CD14-positive monocyte (primary cell): ENCODE data around the gene FAM110C. TPM values are rescaled to one million over a fixed set of nuclear protein-coding genes. Genes with fewer than 3 reads are reported as not detected.

Experiments
- DNase-seq, 3 donors: peaks; one replicate each; pipeline ENCODE4 v3.0.0-alpha.2; 2011 to 2022
- H2AFZ ChIP-seq: 2 replicates; pipeline ENCODE4 v1.6.0; 2012; ENCODE audit warnings: mild to moderate bottlenecking, low read depth, low read length, inconsistent platforms; ENCODE audit not compliant: insufficient read depth, poor library complexity, severe bottlenecking
- H3K27ac ChIP-seq, 2 donors: 1 replicate in 1 of 2; 2 replicates in 1 of 2; pipeline ENCODE4 v1.5.1; 2012 to 2013; ENCODE audit warnings: low read length in 2 of 2, control low read depth in 1 of 2, inconsistent platforms in 1 of 2, low read depth in 1 of 2, mild to moderate bottlenecking in 1 of 2
- H3K27me3 ChIP-seq, 2 donors: one replicate each; pipeline versions ENCODE4 v1.6.0 to v1.6.1; 2011 to 2013; ENCODE audit warnings: low read length in 2 of 2; ENCODE audit not compliant: control insufficient read depth in 2 of 2, insufficient read depth in 2 of 2
- H3K36me3 ChIP-seq, 2 donors: replicated peaks in 1 of 2; 1 replicate in 1 of 2; 2 replicates in 1 of 2; pipeline versions ENCODE4 v1.5.1 to v1.6.1; 2012 to 2013; ENCODE audit warnings: low read length in 2 of 2, control low read depth in 1 of 2, inconsistent platforms in 1 of 2, mild to moderate bottlenecking in 1 of 2; ENCODE audit not compliant: insufficient read depth in 2 of 2, control insufficient read depth in 1 of 2
- H3K4me1 ChIP-seq, 2 donors: 1 replicate in 1 of 2; 2 replicates in 1 of 2; pipeline versions ENCODE4 v1.5.1 to v1.6.1; 2012 to 2013; ENCODE audit warnings: low read length in 2 of 2, control low read depth in 1 of 2, inconsistent platforms in 1 of 2, mild to moderate bottlenecking in 1 of 2, moderate library complexity in 1 of 2; ENCODE audit not compliant: insufficient read depth in 2 of 2, control insufficient read depth in 1 of 2
- H3K4me2 ChIP-seq: replicated peaks from 2 replicates; pipeline ENCODE3; 2012; ENCODE audit warnings: low read length, moderate library complexity, mild to moderate bottlenecking; ENCODE audit not compliant: poor library complexity, severe bottlenecking; ENCODE audit errors: extremely low read depth
- H3K4me3 ChIP-seq, 3 experiments: fragments of 200-600 bp in 1 of 3; sonication (generic) in 1 of 3; replicated peaks in 1 of 3; 1 replicate in 2 of 3; 2 replicates in 1 of 3; pipeline ENCODE4 v1.5.1; 2011 to 2013; ENCODE audit warnings: low read length in 3 of 3, mild to moderate bottlenecking in 3 of 3, control low read depth in 2 of 3, low read depth in 2 of 3, inconsistent platforms in 1 of 3, moderate library complexity in 1 of 3
- H3K79me2 ChIP-seq: 2 replicates; pipeline ENCODE4 v1.6.0; 2012; ENCODE audit warnings: mild to moderate bottlenecking, control low read depth, inconsistent platforms, low read length, moderate library complexity; ENCODE audit not compliant: insufficient read depth
- H3K9ac ChIP-seq: 2 replicates; pipeline ENCODE4 v1.6.0; 2017; ENCODE audit warnings: low read length, mild to moderate bottlenecking; ENCODE audit not compliant: insufficient read depth, poor library complexity, severe bottlenecking
- H3K9me3 ChIP-seq, 2 donors: replicated peaks in 1 of 2; 1 replicate in 1 of 2; 2 replicates in 1 of 2; pipeline versions ENCODE4 v1.5.1 to v1.6.1; 2012 to 2013; ENCODE audit warnings: low read length in 2 of 2, control low read depth in 1 of 2; ENCODE audit not compliant: control insufficient read depth in 1 of 2, insufficient read depth in 1 of 2
- H4K20me1 ChIP-seq: 2 replicates; pipeline ENCODE4 v1.6.0; 2012; ENCODE audit warnings: mild to moderate bottlenecking, low read length, control low read depth, moderate library complexity; ENCODE audit not compliant: insufficient read depth
- H3K27ac Mint-ChIP-seq, 7 donors: one replicate each; pipeline ENCODE4 v1.8.0; 2020; ENCODE audit warnings: mild to moderate bottlenecking in 7 of 7, mixed read lengths in 7 of 7, moderate library complexity in 6 of 7, inconsistent platforms in 2 of 7
- H3K27me3 Mint-ChIP-seq, 3 donors: one replicate each; pipeline ENCODE4 v1.8.0; 2021 to 2022; ENCODE audit warnings: low read depth in 3 of 3, mild to moderate bottlenecking in 3 of 3, mixed read lengths in 3 of 3, moderate library complexity in 3 of 3, inconsistent platforms in 1 of 3
- H3K36me3 Mint-ChIP-seq, 2 donors: one replicate each; pipeline ENCODE4 v1.8.0; 2020; ENCODE audit warnings: mixed read lengths in 2 of 2, inconsistent platforms in 1 of 2, mild to moderate bottlenecking in 1 of 2
- H3K4me1 Mint-ChIP-seq: one replicate; pipeline ENCODE4 v1.8.0; 2020; ENCODE audit warnings: mild to moderate bottlenecking, mixed read lengths
- H3K4me3 Mint-ChIP-seq, 2 donors: one replicate each; pipeline ENCODE4 v1.8.0; 2020; ENCODE audit warnings: mild to moderate bottlenecking in 2 of 2, mixed read lengths in 2 of 2, moderate library complexity in 1 of 2
- H3K9me3 Mint-ChIP-seq, 7 donors: one replicate each; pipeline ENCODE4 v1.8.0; 2020 to 2022; ENCODE audit warnings: mixed read lengths in 7 of 7, mild to moderate bottlenecking in 6 of 7, moderate library complexity in 6 of 7, inconsistent platforms in 2 of 7
- WGBS: methylation state at CpG from one replicate; pipeline ENCODE4 v1.1.5; 2013; ENCODE audit warnings: missing lambda C conversion rate; ENCODE audit not compliant: insufficient coverage; 5-methylcytosine and 5-hydroxymethylcytosine counted together
- intact Hi-C, 2 donors: fragments of 100-400 bp; cut with micrococcal nuclease; formaldehyde crosslinking; loops; one replicate each; pipeline versions ENCODE4 v1.15.0 to v1.15.1; 2023
- polyA plus RNA-seq, 3 donors: library from polyadenylated mRNA; depleted of rRNA in 1 of 3; unstranded in 2 of 3; stranded (reverse) in 1 of 3; fragments of 300-500 nt in 2 of 3; fragments of >200 nt in 1 of 3; fragmentation: Illumina TruSeq in 2 of 3; gene quantifications; 1 replicate in 2 of 3; 2 replicates in 1 of 3; pipeline ENCODE4 v1.2.3, GENCODE V29; 2012 to 2021
- TF ChIP-seq, protein P1 (sequence below): fragments of 200-600 bp; IDR thresholded peaks from one replicate; pipeline ENCODE4 v1.8.0; 2022; ENCODE audit warnings: antibody characterized with exemption, mild to moderate bottlenecking

Gene FAM110C
- polyA plus RNA-seq, 3 donors, result not detected

DNA sequence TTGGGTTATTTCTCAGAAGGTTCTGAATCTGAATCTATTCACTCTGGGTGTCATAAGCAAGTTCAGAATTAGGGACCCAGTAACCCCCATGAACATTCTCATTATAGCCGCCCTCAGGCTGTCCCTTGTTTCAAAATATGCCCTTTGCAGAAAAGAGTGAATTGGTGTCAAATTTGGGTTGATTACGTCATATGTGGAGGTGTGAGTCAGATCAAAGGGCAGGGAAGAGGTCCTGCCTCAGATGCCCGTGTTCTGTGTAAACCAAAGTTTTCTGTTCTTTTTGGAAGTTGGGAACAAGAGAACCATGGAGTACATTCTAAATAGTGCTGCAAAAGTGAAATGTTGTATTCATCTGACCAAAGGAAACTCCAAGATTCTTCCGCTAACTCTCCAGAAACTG is 5.8 kb downstream of the FAM110C start:
- 66% methylated on average over 2 of the region's 4 CpGs for WGBS
- no peak overlapping the region for H3K27ac Mint-ChIP-seq
- H3K9ac ChIP-seq, result no peak overlapping the region
- no peaks in the 10 kb centered on the region for H3K4me1 ChIP-seq
- no peaks in the 10 kb centered on the region for H4K20me1 ChIP-seq
- no peaks in the 10 kb centered on the region for H3K79me2 ChIP-seq
- peaks cover 27 to 45% (median 28%) of the 10 kb centered on the region in 3 donors for H3K27me3 Mint-ChIP-seq
- peaks cover 0 to 16% (median 0%) of the 10 kb centered on the region in 7 donors for H3K9me3 Mint-ChIP-seq
- H3K4me3 Mint-ChIP-seq, result no peak overlapping the region
- TF ChIP-seq, protein P1, sequence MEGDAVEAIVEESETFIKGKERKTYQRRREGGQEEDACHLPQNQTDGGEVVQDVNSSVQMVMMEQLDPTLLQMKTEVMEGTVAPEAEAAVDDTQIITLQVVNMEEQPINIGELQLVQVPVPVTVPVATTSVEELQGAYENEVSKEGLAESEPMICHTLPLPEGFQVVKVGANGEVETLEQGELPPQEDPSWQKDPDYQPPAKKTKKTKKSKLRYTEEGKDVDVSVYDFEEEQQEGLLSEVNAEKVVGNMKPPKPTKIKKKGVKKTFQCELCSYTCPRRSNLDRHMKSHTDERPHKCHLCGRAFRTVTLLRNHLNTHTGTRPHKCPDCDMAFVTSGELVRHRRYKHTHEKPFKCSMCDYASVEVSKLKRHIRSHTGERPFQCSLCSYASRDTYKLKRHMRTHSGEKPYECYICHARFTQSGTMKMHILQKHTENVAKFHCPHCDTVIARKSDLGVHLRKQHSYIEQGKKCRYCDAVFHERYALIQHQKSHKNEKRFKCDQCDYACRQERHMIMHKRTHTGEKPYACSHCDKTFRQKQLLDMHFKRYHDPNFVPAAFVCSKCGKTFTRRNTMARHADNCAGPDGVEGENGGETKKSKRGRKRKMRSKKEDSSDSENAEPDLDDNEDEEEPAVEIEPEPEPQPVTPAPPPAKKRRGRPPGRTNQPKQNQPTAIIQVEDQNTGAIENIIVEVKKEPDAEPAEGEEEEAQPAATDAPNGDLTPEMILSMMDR, result no peak
- no peaks in the 10 kb centered on the region for H3K36me3 Mint-ChIP-seq
- H3K4me2 ChIP-seq, result no peak overlapping the region
- H3K36me3 ChIP-seq, result no peaks in the 10 kb centered on the region
- peaks cover 0 to 9% of the 10 kb centered on the region in 2 donors for H3K9me3 ChIP-seq
- H3K4me1 Mint-ChIP-seq, result no peaks in the 10 kb centered on the region
- no peak overlapping the region for H3K4me3 ChIP-seq
- H2AFZ ChIP-seq, result no peak overlapping the region
- no peak for DNase-seq
- intact Hi-C loops, result no loop called here
- peaks cover 21 to 25% of the 10 kb centered on the region in 2 donors for H3K27me3 ChIP-seq
- no peak overlapping the region for H3K27ac ChIP-seq

DNA sequence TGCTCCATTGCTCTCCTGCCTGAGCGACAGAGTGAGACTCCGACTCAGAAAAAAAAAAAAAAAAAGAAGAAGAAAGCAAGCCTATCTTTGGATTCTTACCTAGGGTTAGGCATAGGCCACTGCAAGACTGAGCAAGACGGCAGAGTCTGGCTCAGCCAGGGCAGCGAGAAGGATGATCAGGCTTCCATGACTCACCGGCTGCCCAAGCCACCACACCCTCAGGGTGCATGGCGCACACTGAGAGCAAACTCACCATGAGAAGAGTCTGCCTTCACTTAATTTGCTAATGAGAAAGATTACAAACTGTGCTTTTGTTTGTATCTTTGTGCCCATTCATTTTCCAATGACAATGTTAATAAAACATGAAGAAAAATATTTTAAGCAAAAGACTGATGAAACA is 8.2 kb downstream of the FAM110C start:
- TF ChIP-seq, protein P1, result no peak
- no peak overlapping the region for H3K4me3 Mint-ChIP-seq
- Histone ChIP-seq H3K4me3 (no peak overlapping the region), H3K79me2 (no peaks in the 10 kb centered on the region), H3K4me1 (no peaks in the 10 kb centered on the region), H3K27ac (no peak overlapping the region), H2AFZ (no peak overlapping the region), H4K20me1 (no peaks in the 10 kb centered on the region), H3K36me3 (no peaks in the 10 kb centered on the region), H3K4me2 (no peak overlapping the region), H3K9ac (no peak overlapping the region), H3K9me3 (no peaks in the 10 kb centered on the region), H3K27me3 (peaks cover 2 to 5% of the 10 kb centered on the region in 2 donors)
- H3K27ac Mint-ChIP-seq, result no peak overlapping the region
- H3K4me1 Mint-ChIP-seq, result no peaks in the 10 kb centered on the region
- H3K9me3 Mint-ChIP-seq, result peaks cover 0 to 8% (median 0%) of the 10 kb centered on the region in 7 donors
- DNase-seq, result no peak
- 96% methylated on average over 4 of the region's 6 CpGs for WGBS
- intact Hi-C loops, result no loop called here
- H3K27me3 Mint-ChIP-seq, result peaks cover 8 to 22% (median 8%) of the 10 kb centered on the region in 3 donors
- H3K36me3 Mint-ChIP-seq, result no peaks in the 10 kb centered on the region
